ENCODE results near the gene PUS3.

The PUS3 gene, protein sequence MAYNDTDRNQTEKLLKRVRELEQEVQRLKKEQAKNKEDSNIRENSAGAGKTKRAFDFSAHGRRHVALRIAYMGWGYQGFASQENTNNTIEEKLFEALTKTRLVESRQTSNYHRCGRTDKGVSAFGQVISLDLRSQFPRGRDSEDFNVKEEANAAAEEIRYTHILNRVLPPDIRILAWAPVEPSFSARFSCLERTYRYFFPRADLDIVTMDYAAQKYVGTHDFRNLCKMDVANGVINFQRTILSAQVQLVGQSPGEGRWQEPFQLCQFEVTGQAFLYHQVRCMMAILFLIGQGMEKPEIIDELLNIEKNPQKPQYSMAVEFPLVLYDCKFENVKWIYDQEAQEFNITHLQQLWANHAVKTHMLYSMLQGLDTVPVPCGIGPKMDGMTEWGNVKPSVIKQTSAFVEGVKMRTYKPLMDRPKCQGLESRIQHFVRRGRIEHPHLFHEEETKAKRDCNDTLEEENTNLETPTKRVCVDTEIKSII

DNA sequence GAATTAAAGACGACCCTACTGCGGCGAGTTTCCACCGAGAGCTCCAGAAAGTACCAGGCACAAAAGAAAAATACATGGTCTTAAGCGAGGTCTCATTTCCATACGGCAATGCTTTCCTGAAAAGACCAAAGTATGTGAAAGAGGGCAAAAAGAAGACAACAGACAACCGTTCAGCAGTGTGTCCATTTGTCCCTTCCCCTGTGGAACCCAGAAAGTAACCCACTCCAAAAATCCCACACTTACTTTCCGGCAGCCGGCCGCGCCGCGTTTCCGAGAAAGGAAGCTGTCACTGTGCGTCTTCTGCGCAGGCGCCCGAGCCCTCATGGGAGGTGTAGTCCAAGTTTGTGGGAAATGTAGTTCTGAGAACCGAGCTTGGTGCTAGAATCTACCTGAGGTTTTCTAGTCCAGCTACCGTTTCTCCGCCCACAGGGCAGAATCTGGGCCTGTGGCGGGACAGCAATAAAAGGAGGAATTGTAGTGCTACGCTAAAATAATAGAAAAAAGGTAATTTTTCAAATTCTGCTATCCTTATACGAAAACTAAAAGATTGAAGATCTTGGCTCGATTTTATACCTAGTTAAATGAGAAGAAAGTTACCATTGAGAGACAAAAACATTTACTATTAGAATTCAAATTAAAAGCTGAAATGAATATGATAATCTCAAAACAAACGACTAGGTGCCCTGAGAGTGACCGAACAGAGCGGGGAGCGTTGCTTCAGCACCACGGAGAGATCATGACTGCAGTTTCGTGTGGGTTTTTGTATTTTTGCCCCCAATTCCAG lies at the start of gene PUS3:
PUS3 (minus strand) TSS at position 280 of the 784 bp plus-strand sequence. CDS start 6,922 bp downstream, outside the sequence.
- peak; percentile 35 for DNase-seq (ENCODE audit: low read depth)

DNA sequence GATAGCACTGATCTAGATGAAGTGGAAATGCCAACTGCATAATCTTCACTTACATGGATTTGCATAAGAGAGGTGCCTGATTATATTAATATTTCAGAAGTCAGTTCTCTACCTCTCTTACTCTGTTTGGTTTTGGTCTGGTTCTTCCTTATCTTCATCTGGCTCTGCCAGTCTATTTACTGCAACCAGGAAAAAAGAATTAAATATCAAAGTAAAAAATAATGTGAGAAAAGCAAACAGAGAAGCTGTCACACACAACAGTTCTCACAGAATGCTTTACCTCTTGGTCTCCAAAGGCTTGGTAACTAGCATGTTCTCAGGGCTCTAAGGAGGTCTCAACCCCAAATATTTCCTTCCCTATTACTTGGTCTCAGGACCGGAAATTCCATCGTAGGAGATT lies 49.6 kb upstream of the PUS3 start:
- DNase-seq (ENCODE audit: low read depth), result no peak

DNA sequence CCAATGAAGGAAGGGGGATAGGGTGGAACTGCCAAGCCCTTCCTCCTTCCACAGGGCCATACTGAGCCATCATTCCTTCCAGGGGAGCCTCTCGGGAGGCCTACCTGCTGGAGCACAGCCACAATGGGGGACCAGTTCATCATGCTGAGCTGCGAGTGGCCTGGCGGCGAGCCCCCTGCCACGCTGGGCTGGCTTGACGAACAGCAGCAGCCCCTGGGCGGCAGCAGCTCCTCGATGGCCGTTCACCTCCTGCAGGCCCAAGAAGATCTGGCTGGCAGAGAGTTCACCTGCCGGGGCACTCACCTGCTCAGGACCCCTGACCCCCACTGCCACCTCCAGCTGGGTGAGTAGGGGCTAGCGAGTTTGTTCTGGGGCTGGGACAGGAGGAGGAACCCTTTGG lies 48.7 kb upstream of the PUS3 start:
- DNase-seq (ENCODE audit: low read depth), result no peak

DNA sequence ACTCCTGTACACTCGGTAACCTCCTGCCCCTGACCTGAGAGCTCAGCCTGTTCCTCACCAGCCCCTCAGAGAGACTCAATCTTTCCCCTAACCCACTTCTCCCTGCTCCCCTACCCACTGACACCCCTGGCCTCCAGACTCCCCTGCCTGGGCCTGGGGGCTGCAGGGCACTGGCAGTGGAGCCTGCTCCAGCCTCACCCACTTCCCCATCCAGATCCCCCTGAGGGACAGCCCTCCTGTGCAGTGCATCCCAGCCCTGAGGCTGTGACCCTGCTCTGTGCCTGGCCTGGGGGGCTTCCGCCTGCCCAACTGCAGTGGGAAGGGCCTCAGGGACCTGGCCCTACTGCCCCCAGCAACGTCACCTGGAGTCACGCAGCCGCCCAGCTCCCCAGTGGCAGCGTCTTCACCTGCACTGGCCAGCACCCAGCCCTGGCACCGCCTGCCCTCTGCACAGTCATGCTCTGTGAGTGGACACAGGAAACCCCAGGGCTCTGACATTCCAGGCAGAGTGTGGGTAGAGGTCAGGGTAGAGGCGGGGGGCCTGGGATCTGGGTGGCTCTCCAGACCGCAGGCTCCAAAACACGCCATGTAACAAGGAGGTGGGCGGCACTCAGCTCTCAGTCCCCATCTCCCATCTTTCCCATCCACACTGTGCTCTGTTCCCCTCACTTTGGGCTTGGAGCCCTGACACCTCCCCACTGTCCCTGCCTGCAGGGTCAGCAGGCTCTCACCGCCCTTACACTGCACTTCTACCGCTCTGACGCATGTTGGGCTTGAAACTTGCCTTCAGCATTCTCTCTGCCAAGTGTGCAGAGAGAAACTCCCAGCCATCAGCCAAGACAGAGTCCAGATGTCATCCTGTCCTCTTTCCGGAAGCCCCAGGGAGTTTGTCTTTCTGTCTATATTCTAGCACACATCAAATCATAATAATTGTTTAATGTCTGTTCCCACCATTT lies 48.0 kb upstream of the PUS3 start:
- DNase-seq (ENCODE audit: low read depth), result no peak

DNA sequence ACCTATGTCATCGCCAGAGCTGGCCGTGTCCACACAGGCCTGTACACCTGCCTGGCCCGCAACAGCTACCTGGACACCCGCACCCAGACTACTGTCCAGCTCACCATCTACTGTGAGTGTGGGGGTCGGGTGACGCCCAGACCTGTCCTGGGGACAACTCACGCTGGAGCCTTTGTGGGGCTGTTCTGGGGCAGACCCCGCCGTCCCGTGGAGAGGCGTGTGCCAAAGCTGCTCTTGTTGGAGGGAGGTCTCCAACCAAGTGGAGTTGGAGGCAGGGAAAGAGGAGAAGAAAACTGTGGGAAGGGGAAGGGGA lies 47.1 kb upstream of the PUS3 start:
- DNase-seq (ENCODE audit: low read depth), result no peak

DNA sequence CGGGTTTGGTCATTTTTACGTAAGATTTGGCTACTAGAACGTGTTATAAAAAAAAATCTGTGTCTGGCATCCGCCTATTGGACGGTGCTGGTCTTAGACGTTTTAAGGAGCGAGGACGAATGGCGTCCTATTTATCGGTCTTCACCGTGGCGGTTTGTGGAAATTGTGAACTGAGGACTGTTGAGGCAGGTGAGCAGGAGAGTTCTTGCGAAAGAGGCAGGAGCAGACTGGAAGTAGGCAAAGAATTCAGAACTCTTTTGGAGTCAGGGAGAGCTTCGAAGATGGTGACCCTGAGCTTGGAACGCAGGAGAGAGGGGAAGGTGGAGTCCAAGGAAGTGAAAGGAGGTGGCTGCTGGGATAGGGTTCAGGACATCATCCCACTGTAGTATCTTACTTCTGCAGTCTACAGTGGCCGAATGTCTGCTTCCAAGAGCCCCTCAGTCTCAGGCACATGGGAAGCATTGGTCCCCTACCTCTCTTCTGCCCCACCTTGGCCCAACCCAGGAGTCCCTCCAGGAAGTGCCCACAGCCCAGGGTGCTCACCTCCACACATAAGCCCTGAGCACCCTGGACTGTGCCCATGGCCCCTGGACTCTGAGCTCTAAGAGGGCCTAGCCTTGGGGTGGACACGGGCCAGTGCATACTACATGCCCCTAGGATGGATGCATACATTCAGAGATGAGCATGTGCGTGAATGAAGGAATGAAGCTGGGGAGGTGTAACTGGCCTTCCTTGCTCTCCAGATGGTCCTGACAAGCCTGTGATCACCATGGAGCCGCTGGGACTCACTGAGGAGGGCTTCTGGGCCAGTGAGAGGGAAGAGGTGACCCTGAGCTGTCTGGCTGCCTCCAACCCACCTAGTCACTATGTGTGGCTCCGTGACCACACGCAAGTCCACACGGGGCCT lies 46.5 kb upstream of the PUS3 start:
- no peak for DNase-seq (ENCODE audit: low read depth)

DNA sequence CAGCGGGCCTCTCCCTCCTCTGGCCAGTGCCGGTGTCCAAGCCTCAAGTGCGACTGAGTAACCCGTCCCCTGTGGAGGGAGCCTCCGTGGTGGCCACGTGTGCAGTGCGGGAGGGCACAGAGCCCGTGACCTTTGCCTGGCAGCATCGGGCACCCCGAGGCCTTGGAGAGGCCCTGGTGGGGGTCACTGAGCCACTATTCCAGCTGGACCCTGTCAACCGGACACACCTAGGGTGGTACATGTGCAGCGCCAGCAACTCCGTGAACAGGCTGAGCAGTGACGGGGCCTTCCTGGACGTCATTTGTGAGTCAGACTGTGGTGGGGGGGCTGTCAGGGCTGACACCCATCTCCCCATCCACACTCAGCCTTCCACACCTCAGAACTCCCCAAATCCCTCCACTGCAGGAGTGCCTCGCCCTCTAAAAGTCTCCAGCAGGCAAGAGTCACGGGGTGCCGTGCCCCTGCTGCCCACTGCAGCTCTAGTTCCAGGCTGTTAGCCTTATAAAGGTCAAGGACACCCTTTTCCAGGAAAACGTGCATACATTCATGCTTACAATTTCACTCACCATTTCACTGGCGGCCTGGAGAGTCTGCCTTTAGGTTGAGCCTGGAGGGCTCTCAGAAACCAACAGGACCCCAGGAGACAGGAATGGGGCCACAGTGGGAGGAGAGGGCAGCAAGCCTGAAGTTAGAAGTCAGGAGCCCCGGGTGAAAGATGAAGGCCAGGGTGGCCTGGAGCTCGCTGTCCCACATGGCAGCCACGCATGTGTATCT lies 45.5 kb upstream of the PUS3 start:
- no peak for DNase-seq (ENCODE audit: low read depth)

DNA sequence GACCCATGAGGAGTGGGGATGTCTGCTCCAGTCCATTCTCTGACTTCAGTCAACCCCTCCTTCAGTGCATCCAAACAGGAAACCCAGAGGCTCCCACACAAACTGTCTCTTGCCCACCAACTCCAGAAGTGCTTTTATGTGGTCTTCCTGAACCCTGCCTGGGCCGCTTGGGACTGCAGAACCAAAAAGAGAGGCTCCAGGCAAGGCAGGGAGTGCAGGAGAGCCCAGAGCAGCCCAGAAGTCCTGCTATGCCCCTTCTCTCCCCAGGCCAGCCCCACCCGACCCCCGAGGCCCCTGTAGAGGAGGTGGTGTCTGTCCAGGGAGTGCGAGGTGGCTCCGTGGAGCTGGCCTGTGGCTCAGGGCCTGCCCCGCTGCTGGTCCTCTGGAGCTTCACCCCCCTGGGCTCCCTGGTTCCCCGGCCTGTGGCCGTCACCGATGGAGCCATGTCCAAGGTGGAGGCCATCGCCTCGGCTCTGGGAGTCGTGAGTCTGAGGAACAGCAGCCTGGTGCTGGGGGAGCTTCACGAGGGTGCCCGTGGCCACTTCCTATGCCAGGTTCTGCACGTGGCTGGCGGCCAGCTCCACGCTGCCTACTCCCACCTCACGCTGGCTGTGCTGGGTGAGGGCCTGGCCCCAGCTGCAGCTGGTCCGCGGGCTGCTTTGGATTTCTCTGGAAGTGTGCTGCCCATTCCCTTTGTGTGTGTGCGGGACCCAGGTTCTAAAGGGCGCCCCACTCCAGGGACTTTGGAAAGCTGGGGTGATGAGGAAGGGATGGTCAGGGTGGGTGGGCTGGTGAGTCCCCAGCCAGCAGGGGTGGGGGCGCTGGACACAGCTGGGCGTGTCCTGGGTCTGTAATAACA lies 44.6 kb upstream of the PUS3 start:
- no peak for DNase-seq (ENCODE audit: low read depth)

DNA sequence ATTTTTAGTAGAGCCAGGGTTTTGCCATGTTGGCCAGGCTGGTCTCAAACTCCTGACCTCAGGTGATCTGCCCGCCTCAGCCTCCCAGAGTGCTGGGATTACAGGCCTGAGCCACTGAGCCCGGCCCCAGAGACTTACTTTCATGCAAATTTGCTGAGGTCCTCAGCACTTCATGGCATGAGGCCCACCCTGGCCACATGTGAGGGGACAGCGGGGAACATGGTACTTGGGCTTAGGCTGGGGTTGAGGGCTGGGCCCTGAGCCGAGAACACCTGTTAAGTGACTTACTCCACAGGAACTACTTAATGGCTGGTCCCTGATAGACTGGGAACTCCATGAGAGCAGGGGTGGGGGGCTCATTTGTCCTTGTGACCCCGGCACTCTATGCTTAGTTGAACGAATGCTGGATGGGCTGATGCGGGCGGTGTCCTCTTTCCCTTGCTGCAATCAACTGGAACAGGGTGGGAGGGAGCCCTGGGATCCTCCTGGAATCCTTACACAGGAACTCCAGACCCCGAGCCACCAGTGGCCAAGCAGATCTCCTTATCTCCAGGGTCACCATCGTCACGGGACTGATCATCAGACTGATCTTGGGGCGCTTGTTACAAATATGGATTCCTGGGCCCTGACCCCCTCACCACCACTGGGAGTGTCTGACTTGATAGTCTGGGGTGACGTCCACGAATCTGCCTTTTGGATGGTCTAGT lies 43.9 kb upstream of the PUS3 start:
- DNase-seq (ENCODE audit: low read depth), result no peak

DNA sequence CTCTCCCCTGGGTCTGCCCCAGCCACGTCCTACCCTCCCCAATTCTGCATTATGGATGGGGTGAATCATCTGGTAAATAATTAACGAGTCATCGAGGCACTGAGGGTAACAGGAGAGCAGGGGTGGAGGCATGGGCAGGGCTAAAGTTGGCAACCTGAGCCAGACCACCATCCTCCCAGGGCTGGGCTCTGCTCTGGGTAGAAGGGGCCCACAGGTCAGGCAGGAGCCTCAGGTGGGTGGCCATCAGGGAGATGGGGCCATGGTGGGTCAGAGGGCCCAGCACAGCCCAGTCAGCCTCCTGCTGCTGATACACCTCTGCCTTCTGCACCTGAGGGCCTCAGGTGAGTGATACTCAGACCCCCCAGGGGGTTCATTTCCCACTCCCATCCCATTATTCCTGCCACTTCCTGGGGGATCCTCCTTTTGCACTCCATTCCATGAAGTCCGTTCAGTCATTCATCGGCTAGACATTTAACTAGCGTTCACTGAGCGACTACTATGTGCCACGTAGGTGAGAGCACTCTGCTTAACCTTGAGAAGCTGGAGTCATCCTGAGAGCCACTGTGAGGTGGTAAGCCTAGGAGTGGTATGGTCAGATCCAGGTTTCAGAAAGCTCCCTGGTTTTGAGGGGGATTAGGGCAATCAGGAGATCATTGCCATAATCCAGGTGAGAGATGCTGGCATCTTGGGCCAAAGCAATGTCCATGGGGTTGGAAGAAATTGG lies 43.0 kb upstream of the PUS3 start, which contains the start of gene VSIG10L2:
VSIG10L2 (plus strand) TSS at position 248 of the 724 bp plus-strand sequence; CDS start at position 260, 12 bp downstream.
- no peak for DNase-seq (ENCODE audit: low read depth)

DNA sequence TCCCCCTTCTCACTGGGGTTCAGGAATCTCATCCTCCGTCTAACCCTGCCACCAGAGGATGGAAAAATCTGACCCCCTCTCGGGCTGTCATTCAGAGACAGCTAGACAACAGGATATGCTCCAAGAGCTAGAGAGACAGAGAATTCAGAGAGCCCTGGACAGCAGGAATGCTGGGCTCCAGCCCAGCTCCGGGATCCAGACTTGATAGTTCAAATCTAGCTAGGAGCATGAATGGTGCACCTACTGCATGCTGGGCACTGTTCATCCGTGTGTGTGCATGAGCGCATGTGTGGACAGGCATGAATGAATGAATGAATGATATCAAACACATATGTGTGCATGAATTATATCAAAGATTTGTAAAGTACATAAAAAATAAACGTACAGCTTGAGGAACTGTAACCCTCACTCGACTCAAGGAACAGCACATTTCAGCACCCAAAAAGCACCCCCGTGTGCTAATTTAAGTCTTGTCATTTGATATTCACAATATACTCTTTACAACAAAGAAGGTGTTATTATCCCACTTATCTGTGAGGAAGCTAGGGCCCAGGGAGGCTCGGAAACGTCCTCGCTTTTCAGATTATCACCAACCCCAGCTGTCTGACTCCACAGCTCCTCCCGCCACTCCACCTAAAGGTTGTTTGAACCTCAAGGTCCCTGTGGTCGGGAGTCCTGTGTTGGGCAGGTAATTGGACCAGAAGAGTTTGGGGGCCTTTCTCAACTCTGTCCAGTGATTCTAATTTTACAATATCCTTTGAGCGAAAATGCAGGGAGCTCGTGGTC lies 42.2 kb upstream of the PUS3 start:
- DNase-seq (ENCODE audit: low read depth), result no peak

DNA sequence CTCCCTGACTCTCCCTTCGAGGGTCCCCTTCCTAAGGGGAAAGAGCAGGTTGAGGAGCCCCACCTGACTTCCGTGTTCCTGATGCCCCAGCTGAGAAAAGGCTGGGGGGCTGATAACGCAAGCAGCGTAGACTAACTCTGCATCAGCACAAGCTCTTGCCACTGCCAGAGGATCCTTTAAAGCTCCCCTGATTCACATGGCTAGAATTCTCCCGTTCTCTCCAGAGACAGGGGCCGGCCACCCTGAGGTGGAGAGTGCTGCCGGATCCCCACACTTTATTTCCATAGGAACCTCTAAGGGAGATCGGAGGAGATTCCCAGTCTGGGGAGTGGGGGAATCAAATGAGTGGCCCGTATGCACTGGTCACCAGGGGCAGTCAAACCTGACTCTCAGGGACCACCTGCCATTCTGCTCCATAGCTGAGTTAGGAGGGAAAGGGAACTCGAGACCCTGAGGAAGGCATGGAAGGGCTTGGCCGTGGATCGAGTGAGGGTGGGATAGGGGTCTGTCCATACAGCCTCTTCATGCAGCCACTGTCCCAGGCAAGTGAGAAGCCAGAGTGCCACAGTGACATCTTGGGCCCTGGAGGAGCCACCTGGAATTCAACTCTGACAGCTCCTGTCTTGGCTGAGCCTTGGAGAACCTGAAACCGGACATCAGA lies 41.5 kb upstream of the PUS3 start:
- DNase-seq (ENCODE audit: low read depth), result no peak

DNA sequence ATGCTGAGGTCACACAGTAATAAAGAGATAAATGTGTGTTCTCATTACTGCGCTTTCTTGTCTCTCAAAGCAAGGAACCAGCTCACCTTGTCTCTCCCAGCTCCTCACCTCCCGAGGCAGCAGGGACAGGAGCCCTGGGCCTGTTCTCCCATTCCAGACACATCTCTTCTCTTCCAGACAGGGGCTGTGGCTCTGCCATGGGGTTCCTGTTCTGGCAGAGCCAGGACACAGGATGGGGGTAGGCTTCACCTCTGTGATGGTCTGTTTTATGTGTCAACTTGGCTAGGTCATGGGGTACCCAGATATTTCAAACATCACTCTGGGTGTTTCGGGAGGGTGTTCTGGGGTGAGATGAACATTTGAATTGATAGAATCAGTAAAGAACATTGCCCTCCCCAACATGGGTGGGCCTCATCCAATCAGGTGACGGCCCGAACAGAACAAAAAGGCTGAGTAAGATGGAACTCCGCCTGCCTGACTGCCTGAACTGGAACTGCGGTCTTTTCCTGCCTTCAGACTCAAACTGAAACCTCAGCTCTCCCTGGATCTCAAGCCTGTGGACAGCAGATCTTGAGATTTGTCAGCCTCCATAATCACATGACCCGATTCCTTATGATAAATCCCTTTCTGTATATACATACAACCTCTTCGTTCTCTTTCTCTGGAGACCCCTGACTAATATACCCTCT lies 40.8 kb upstream of the PUS3 start:
- DNase-seq (ENCODE audit: low read depth), result no peak

DNA sequence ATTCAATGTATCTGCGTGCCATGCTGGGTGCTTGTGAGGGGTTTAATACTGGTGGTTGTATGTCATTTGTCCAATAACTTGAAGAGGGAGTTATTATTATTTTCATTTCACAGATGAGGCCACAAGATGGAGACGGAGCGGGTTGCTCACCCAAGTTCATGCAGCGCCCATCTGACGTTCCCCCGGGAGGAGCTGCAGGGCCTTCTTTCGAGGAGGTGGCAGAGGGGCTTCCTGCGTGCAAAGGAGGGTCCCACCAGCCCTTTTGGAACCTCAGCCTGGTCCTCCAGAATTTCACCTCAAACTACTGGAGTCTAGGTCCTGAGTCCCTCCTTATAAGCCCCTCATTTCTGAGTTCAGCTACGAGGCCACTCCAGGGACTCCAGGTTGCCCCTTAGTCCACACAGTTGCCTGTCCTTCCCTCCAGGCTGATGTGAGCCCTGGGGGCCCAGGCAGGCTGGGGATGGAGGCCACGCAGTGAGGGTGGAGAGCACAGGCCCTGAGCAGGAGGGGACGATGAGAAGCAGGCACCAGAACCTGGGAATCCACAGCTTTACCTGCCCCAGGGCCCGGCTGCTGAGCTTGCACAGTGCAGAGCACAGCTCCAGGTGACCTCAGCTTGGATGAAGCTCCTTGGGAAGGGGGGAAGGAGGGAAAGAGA lies 39.9 kb upstream of the PUS3 start:
- DNase-seq (ENCODE audit: low read depth), result no peak
